GM19452 (cell line): Measurements from ENCODE around the gene GABBR2.

Experiments used
- ATAC-seq: cut with Tn5 transposase; IDR thresholded peaks from one replicate; pipeline ENCODE4 v1.9.1; 2021; ENCODE audit not compliant: unreplicated experiment

The GABBR2 gene

GRCh38 chr9:98328141-98328540, 380.6 kb downstream of the GABBR2 start:
- ATAC-seq: no peak

GRCh38 chr9:98327249-98327561, 381.5 kb downstream of the GABBR2 start:
- no peak for ATAC-seq

DNA sequence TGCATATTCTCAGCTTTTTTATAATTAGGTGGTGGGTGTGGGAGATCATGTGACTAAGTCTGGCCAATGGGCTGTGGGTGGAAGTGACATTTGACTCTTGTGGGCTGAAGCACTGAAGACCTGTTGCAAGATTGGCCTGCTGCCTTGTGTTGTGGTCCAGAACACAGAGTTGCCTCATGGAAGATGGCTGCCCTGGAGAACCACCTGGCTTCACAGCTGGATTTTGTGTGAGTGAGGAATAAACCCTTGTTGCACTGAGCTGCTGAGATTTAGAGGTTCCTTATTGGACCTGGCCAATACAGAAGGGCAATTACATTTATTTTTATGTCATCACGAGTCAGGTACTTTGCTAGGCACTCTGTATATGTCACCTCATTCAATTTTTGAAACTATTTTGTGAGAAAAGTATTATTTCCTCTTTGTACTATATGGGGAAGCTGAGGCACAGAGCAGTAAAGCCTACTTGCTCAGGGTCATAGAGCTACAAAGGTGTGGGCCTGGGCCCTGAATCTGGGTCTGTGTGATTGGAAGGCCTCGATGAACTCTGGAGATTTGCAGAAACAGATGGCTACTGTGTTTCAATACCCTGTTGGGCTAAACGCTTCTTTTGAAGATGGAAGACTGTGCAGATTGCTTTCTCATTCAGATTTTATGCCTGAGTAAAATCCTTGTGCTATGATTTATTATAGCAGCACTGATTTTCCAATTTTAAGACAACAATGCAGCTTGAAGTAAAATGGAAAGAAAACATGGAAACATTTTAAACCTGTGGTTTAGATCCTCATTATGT, 382.1 kb downstream of the GABBR2 start:
- no peak for ATAC-seq

GRCh38 chr9:98324801-98325200, 383.9 kb downstream of the GABBR2 start:
- ATAC-seq: no peak

- ATAC-seq: no peak
These were observed 385.0 kb downstream of the GABBR2 start for GRCh38 chr9:98323831-98324135.

DNA sequence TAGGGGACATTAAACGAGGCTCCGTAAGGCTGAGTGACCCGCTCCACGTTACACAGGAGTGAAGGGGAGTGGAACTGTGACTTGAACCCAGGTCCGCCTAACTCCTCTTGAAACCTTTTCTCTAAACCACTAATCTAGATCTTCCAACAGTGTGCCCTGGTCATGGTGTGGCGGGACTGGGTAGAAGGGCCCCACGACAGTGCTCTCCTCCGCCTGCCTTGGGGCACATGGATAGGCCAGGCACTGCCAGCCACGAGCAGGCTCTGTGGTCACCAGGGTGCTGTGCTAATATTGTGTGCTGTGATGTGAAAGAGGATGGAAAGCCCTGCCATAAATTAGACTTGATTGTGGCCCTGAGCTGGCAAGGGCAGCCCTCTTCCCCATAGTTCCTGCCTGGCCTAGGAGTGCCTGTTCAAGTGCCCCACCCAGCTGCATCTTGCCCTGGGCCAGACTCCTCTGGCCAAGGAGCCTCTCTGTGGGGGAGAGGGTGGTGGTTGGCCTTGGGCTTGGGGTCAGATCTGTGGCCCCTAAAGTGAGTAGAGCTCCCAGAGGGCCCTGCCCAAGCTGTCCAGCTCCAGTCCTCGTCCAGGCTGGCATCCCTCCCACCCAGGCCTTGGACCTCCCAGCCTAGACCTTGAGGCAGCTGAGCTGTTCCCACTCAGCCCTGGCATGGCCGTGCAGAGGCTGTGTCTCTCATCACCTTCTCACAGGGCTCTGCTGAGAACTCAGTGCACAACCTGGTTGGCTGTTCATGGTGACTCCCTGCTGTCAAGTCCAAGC, 385.5 kb downstream of the GABBR2 start:
- no peak for ATAC-seq

DNA sequence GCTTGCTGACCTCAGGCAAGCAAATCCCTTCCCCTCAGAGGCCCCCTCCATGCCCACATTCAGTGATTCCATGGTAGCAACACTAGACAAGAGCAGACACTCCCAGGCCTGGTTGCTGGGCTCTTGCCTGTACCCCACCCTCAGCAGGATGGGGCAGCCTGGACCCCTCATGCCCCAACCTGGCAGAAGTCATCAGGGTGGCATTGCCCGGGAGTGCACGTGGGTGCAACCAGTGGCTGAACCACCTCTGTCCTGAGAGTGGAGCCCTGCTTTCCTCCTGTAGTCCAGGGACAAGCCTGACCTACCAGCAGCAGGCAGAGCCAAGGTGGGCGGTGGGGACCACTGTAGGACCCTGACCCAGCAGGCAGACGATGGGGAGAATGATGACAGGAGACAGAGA, 387.5 kb downstream of the GABBR2 start:
- no peak for ATAC-seq

DNA sequence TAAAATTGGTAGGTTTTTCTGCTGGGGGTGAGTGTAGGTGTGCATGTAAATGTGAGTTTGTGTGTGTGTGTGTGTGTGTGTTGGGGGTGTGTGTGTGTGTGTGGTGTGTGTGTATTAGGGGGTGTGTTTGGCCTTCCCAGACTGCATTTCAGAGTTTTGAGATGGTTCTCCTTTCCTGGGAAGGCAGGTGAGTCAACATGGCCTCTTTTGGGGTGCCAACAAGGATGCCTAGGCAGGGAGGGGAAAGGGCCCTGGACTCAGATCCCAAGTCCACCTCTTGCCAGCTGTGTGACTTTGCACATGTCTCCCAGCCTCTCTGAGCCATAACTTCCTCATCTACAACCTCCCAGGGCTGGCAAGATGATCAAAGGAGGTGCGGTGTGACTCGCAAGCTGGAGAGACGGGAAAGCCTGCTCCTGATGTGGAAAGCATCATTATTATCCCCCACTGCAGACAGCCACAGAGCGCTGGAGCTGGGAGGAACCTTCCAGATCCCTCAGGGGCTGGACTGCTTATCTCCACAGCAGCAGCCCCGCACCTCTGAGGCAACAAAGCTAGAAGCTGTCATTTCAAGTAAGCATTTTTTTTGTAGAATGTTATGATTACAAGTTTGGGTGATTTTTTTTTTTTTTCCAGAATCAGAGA, 389.8 kb downstream of the GABBR2 start:
- ATAC-seq: no peak

GRCh38 chr9:98318041-98318790, 390.5 kb downstream of the GABBR2 start:
- no peak for ATAC-seq

- no peak for ATAC-seq
These were observed 391.4 kb downstream of the GABBR2 start for GRCh38 chr9:98317134-98317857.

GRCh38 chr9:98316445-98317133, 392.1 kb downstream of the GABBR2 start:
- no peak for ATAC-seq

GRCh38 chr9:98315551-98316060, 393.1 kb downstream of the GABBR2 start:
- ATAC-seq: peak; percentile 67

DNA sequence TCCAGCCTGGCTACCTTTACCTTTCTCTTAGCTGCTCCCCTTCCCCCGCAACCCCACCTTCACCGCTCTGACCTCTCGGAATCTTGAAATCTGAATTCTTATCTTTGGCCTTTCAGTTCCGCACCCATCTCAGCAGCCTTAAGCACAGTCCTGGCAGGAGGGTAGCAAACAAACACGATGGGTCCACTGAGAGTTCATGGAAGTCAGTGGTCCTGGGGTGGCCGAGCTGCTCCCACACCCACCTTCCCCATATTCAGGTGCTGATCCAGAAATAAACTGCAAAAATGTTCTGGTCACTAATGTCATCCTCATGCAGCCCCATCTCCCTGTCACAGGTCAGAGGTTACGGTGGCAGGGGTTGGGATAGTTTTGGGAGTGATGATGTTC, 393.7 kb downstream of the GABBR2 start:
- ATAC-seq: no peak

GRCh38 chr9:98314381-98315066, 394.2 kb downstream of the GABBR2 start:
- ATAC-seq: no peak

DNA sequence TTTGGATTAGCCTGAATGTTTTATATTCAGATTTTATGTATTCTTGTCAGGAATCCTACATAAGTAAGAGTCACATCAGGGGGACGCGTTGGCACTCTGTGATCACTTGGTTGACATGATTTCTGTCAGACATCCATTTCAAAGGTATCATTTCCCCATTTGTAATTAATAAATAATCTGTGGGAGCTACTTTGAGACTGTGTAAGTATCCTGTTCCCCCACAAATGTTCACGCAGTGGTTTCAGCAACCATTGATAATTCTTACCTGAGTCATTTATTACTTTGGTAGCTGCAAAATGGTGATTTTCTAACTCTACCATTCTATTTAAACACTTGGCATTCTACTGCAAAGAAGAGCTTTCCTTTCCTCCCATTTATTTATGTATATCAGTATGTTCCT, 396.4 kb downstream of the GABBR2 start:
- peak; percentile 74 for ATAC-seq

DNA sequence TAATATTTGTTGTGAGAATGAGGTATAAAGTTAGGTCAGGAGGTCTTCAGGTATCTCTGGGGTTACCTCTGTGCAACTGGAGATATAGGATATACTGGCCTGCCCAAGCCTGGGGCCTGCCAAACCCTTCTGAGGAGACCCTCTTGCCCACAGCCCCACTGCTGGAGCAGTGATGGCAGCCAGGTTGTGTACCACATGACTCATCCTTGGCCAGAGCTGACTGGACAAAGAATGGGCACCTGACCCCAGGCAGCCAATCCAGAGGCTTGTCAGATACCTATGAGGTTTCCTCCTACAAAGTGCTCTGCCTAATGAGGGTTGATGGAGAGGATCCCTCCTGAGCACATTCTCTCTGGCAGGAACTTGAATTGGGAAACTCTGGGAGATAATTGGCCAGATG, 397.2 kb downstream of the GABBR2 start:
- ATAC-seq: no peak

DNA sequence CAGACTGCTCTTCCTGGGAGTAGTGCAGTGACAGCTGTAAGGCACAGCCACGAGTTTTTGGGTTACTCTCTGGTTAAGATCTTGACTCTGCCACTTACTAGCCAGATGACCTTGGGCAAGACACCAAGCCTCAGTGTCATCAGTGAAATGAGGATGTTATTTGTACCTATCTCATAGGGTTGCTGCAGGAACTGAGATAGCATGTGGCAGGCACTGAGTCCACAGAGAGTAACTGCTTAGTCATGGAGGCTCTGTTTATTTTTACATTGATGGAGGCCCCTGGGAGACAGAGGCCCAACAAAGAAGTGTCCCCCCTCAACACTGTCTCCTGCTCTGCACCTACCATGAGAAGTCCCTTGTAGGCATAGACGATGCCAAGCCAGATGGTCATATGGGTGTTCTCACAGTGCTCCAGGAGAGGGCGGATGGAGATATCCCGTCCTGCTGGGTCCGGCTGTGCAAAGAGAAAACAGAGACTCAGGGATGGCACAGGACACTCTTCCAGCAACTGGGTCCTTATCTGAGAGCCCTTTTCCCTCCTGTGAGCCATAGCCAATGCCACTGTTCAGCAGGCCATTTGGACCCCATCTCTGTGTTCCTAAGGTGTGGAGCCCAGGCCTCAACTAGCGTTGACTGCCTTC, 397.9 kb downstream of the GABBR2 start:
- ATAC-seq: no peak

DNA sequence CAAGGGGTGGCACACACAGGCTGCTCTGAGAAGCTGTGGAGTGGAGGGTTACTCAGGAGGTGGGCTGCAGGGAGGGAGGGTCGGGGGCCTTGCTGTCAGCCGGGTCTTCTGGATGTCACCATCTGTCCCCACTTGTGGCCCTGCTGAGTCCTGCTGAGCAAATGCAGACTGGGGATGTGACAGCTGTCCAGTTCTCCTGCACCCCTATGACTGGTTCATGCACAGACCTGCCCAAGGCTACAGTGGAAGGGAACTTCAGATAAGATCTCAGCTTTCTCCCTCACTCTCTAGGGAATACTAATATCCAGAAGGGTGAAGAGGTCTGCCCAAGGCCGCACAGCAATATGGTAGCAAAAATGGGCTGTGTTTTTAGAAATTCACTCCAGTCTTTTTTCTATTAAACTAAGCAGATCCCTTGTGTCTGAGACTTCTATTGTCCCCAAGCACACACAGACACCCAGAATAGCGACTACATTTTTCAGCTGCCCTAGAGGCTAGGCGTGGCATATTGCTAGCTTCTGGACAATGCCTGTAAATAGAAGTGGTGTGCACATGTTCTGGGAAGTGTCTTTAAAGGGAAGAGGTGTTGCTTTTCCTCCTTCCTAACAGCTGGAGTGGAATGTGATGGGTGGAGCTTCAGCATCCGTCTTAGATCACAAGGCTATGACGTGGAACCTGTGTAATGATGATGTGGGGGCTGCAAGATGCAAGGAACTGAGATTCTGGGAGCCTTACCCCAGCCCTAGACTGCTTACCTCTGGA, 402.2 kb downstream of the GABBR2 start:
- ATAC-seq: no peak
